HG03469 (cell line): ENCODE results near the gene GAMT.

Experiments used
- ATAC-seq: cut with Tn5 transposase; IDR thresholded peaks from one replicate; pipeline ENCODE4 v1.9.1; 2021; ENCODE audit warnings: mild to moderate bottlenecking, moderate library complexity, moderate number of reproducible peaks; ENCODE audit not compliant: unreplicated experiment

The GAMT gene

GRCh38 chr19:1401889-1402217, 511 bp upstream of the GAMT start:
- no peak for ATAC-seq

- no peak for ATAC-seq
Measured at GRCh38 chr19:1400281-1401137, 833 bp downstream of the GAMT start.

GRCh38 chr19:1399745-1400144, 1.6 kb downstream of the GAMT start:
- ATAC-seq: no peak

- no peak for ATAC-seq
Measured at GRCh38 chr19:1399079-1399478, 2.3 kb downstream of the GAMT start.

- ATAC-seq: no peak
Measured at GRCh38 chr19:1397838-1398237, 3.5 kb downstream of the GAMT start.

- ATAC-seq: no peak
Measured at GRCh38 chr19:1396768-1397679, 4.3 kb downstream of the GAMT start.

GRCh38 chr19:1396019-1396767, 5.1 kb downstream of the GAMT start:
- ATAC-seq: no peak

GRCh38 chr19:1395194-1396018, 5.9 kb downstream of the GAMT start:
- no peak for ATAC-seq

GRCh38 chr19:1394252-1395193, 6.8 kb downstream of the GAMT start:
- ATAC-seq: no peak

- ATAC-seq: no peak
Measured at GRCh38 chr19:1393841-1394240, 7.5 kb downstream of the GAMT start.

GRCh38 chr19:1392939-1393530, 8.3 kb downstream of the GAMT start:
- no peak for ATAC-seq

- no peak for ATAC-seq
Measured at GRCh38 chr19:1392407-1392806, 8.9 kb downstream of the GAMT start.

- ATAC-seq: no peak
Measured at GRCh38 chr19:1390890-1391423, 10.4 kb downstream of the GAMT start.

GRCh38 chr19:1389033-1389940, 12.1 kb downstream of the GAMT start:
- no peak for ATAC-seq

- no peak for ATAC-seq
Measured at GRCh38 chr19:1388637-1389026, 12.7 kb downstream of the GAMT start.

GRCh38 chr19:1387684-1388636, 13.4 kb downstream of the GAMT start:
- no peak for ATAC-seq
